HepG2 (cell line): ENCODE results near the gene RGS5. TPM values are rescaled to one million over a fixed set of nuclear protein-coding genes. Genes with fewer than 3 reads are reported as not detected.

Source experiments
- ATAC-seq: fragments of 200-7000 bp; cut with Tn5 transposase; 3 replicates; pipeline ENCODE4 v1.9.1; 2020; ENCODE audit warnings: mild to moderate bottlenecking, moderate library complexity
- BruUV-seq: library from RNA; stranded (reverse); fragments of 400-500 nt; replicated peaks from 2 replicates; lab custom pipeline; 2021; lab: Mats Ljungman, UMichigan
- CTCF ChIA-PET: fragments of 300-600 bp; formaldehyde crosslinking; extraction: SDS; loops from one replicate; lab custom pipeline; 2021; ENCODE audit warnings: low total read pairs, inconsistent platforms, low intra/inter-chr PET ratio; lab: Yijun Ruan, JAX
- POLR2A ChIA-PET: fragments of 350-600 bp; sonication (Branson Sonifier 250); formaldehyde crosslinking; loops from one replicate; lab custom pipeline; 2020; ENCODE audit warnings: antibody characterized with exemption, inconsistent platforms; lab: Yijun Ruan, JAX
- DNase-seq: peaks from one replicate; pipeline ENCODE4 v3.0.0-alpha.2; 2015; ENCODE audit warnings: low spot score
- FAIRE-seq: peaks from 3 replicates; lab custom pipeline; 2011; peaks lifted over from hg19 to GRCh38; lab: Jason Lieb, UNC
- H2AFZ ChIP-seq: one replicate; pipeline ENCODE4 v1.6.1; 2011; ENCODE audit warnings: low read length, inconsistent platforms
- H3K27ac ChIP-seq: fragments of 300-600 bp; 3 replicates; pipeline ENCODE4 v1.8.0; 2011; ENCODE audit warnings: mixed run types, mild to moderate bottlenecking, mixed read lengths, low read length, inconsistent platforms; ENCODE audit not compliant: insufficient read depth; ENCODE audit errors: extremely low read length
- H3K27me3 ChIP-seq, 2 experiments: fragments of 200-600 bp in 1 of 2; 2 replicates in 1 of 2; 3 replicates in 1 of 2; pipeline versions ENCODE4 v1.6.0 to v1.8.0; 2011; ENCODE audit warnings: low read length in 2 of 2, mild to moderate bottlenecking in 2 of 2, moderate library complexity in 2 of 2, inconsistent platforms in 1 of 2; ENCODE audit not compliant: insufficient read depth in 2 of 2, control insufficient read depth in 1 of 2
- H3K36me3 ChIP-seq, 2 experiments: fragments of 200-600 bp in 1 of 2; replicated peaks in 1 of 2; 2 replicates in 1 of 2; 3 replicates in 1 of 2; pipeline versions ENCODE4 v1.5.1 to v1.8.0; 2011; ENCODE audit warnings: low read length in 2 of 2, inconsistent platforms in 1 of 2; ENCODE audit not compliant: insufficient read depth in 2 of 2, control insufficient read depth in 1 of 2
- H3K4me1 ChIP-seq: 2 replicates; pipeline ENCODE4 v1.5.1; 2012; ENCODE audit warnings: low read length, inconsistent platforms; ENCODE audit not compliant: insufficient read depth
- H3K4me2 ChIP-seq: 2 replicates; pipeline ENCODE4 v1.6.0; 2011; ENCODE audit warnings: low read depth, low read length, inconsistent platforms
- H3K4me3 ChIP-seq, 3 experiments: fragments of 200-600 bp in 1 of 3; sonication (generic), shearing (Covaris generic) in 1 of 3; replicated peaks in 1 of 3; 2 replicates each; pipeline ENCODE4 v1.5.1; 2011 to 2016; ENCODE audit warnings: low read length in 3 of 3, inconsistent platforms in 2 of 3, low read depth in 2 of 3, mild to moderate bottlenecking in 2 of 3, control low read depth in 1 of 3, mixed read lengths in 1 of 3; ENCODE audit not compliant: insufficient read depth in 1 of 3
- H3K79me2 ChIP-seq: one replicate; pipeline ENCODE4 v1.6.1; 2011; ENCODE audit warnings: low read length, inconsistent platforms; ENCODE audit not compliant: insufficient read depth
- H3K9ac ChIP-seq: 2 replicates; pipeline ENCODE4 v1.6.0; 2011; ENCODE audit warnings: mild to moderate bottlenecking, low read depth, low read length, inconsistent platforms; ENCODE audit not compliant: insufficient read depth
- H3K9me3 ChIP-seq: 2 replicates; pipeline ENCODE4 v1.5.1; 2012; ENCODE audit warnings: mild to moderate bottlenecking, low read length
- H4K20me1 ChIP-seq: 2 replicates; pipeline ENCODE4 v1.6.0; 2011; ENCODE audit warnings: inconsistent platforms, mild to moderate bottlenecking, low read length, moderate library complexity; ENCODE audit not compliant: insufficient read depth
- DBP ChIP-seq: sonication (generic); formaldehyde crosslinking; IDR thresholded peaks from 2 replicates; pipeline ENCODE4 v1.4.0; 2020; ENCODE audit warnings: missing genetic modification reagents; ENCODE audit errors: not compliant biosample characterization
- FOXA1 ChIP-seq, 2 experiments: fragments of 450-650 bp in 1 of 2; sonication (generic) in 1 of 2; formaldehyde crosslinking in 1 of 2; IDR thresholded peaks; 2 replicates each; pipeline versions ENCODE4 v1.4.0 to v1.6.1; 2016 to 2020; ENCODE audit warnings: missing genetic modification reagents in 1 of 2
- FOXO4 ChIP-seq: sonication (generic); formaldehyde crosslinking; conservative IDR thresholded peaks from 2 replicates; pipeline ENCODE4 v1.8.1; 2023; ENCODE audit warnings: missing genetic modification reagents
- GABPB1 ChIP-seq: IDR thresholded peaks from 2 replicates; pipeline ENCODE4 v1.6.1; 2016; ENCODE audit warnings: mild to moderate bottlenecking, missing genetic modification reagents, moderate library complexity, missing compliant biosample characterization
- GPN1 ChIP-seq: sonication (generic); formaldehyde crosslinking; IDR thresholded peaks from 2 replicates; pipeline ENCODE4 v1.5.1; 2020; ENCODE audit warnings: missing genetic modification reagents, borderline replicate concordance
- KAT7 ChIP-seq: IDR thresholded peaks from 2 replicates; pipeline ENCODE4 v1.6.1; 2018; ENCODE audit warnings: borderline replicate concordance, missing compliant biosample characterization
- PHF21A ChIP-seq: sonication (generic); formaldehyde crosslinking; IDR thresholded peaks from 2 replicates; pipeline ENCODE4 v1.5.0; 2020; ENCODE audit warnings: mild to moderate bottlenecking, missing genetic modification reagents
- TBX2 ChIP-seq: sonication (generic); formaldehyde crosslinking; IDR thresholded peaks from 2 replicates; pipeline ENCODE4 v1.5.0; 2020; ENCODE audit warnings: missing genetic modification reagents, mild to moderate bottlenecking, borderline replicate concordance
- ZBTB33 ChIP-seq: sonication (generic); formaldehyde crosslinking; IDR thresholded peaks from 2 replicates; pipeline ENCODE4 v1.4.0; 2020; ENCODE audit warnings: missing genetic modification reagents
- ZNF253 ChIP-seq: sonication (generic); formaldehyde crosslinking; IDR thresholded peaks from 2 replicates; pipeline ENCODE4 v1.8.0; 2022; ENCODE audit warnings: mild to moderate bottlenecking, missing genetic modification reagents, borderline replicate concordance
- ZNF841 ChIP-seq: sonication (generic); formaldehyde crosslinking; IDR thresholded peaks from 2 replicates; pipeline ENCODE4 v1.8.1; 2023; ENCODE audit warnings: missing genetic modification reagents, borderline replicate concordance
- in situ Hi-C: cut with HindIII; loops from 2 replicates; pipeline ENCODE4 v1.10.0; 2017; ENCODE audit warnings: low pct_unique_long_range_greater_than_20kb; ENCODE audit not compliant: extremely low pct_ligation_motif_present
- intact Hi-C: fragments of 100-400 bp; cut with micrococcal nuclease; formaldehyde crosslinking; loops from one replicate; pipeline ENCODE4 v1.10.0; 2022; ENCODE audit not compliant: unreplicated experiment
- polyA plus RNA-seq, 8 experiments: library from polyadenylated mRNA; depleted of rRNA in 3 of 8; stranded (reverse) in 7 of 8; unstranded in 1 of 8; fragments of >200 nt; fragmentation: Illumina TruSeq in 4 of 8; extraction: Trizol in 4 of 8; gene quantifications; 2 replicates each; pipeline versions ENCODE4 v1.2.1 to v1.2.3, GENCODE V29; 2011 to 2016; ENCODE audit warnings: low read depth in 4 of 8, missing spikeins in 1 of 8, mixed read lengths in 1 of 8; ENCODE audit not compliant: insufficient read depth in 1 of 8
- total RNA-seq, 5 experiments: library from RNA; depleted of rRNA; stranded (reverse); fragments of >200 nt; fragmentation: Illumina TruSeq; extraction: Trizol; gene quantifications; 2 replicates each; pipeline ENCODE4 v1.2.3, GENCODE V29; 2016; ENCODE audit warnings: low read depth in 1 of 5
- TF ChIP-seq, protein P1 (sequence below): sonication (generic); formaldehyde crosslinking; IDR thresholded peaks from 2 replicates; pipeline ENCODE4 v1.5.1; 2020; ENCODE audit warnings: missing genetic modification reagents, mild to moderate bottlenecking, borderline replicate concordance
- TF ChIP-seq, protein P2 (sequence below): sonication (generic); formaldehyde crosslinking; IDR thresholded peaks from 2 replicates; pipeline ENCODE4 v1.5.1; 2020; ENCODE audit warnings: mild to moderate bottlenecking, missing genetic modification reagents

The RGS5 gene
- total and polyA plus RNA-seq, 2 of the 13 experiments (the other 11 are each of a cell fraction or from before 2014, with no cell fraction given): 1.9 to 2.3 TPM

GRCh38 chr1:163205513-163205912 is 2.8 kb upstream of the RGS5 start:
- CTCF ChIA-PET: no interaction called here
- intact Hi-C loops (no loop called here), in situ Hi-C loops (no loop called here)
- Histone ChIP-seq H2AFZ (no peak overlapping the region), H3K4me3 (no peak overlapping the region), H3K9ac (no peak overlapping the region), H3K4me2 (no peak overlapping the region), H3K36me3 (no peaks in the 10 kb centered on the region), H3K79me2 (no peaks in the 10 kb centered on the region), H3K27ac (no peak overlapping the region), H3K4me1 (no peaks in the 10 kb centered on the region), H4K20me1 (no peaks in the 10 kb centered on the region), H3K27me3 (no peaks in the 10 kb centered on the region), H3K9me3 (no peaks in the 10 kb centered on the region)
- POLR2A ChIA-PET: no interaction called here
- BruUV-seq: no TSS peak
- no peak for DNase-seq
- no peak for ATAC-seq
- no peak for FAIRE-seq
- TF ChIP-seq ZBTB33 (CRISPR knock-in tag) (no peak), DBP (CRISPR knock-in tag) (no peak), KAT7 (CRISPR knock-in tag) (no peak), FOXO4 (no peak), TBX2 (no peak), ZNF841 (CRISPR knock-in tag) (no peak), GABPB1 (CRISPR knock-in tag) (no peak), ZNF253 (CRISPR knock-in tag) (no peak), PHF21A (no peak), FOXA1 (IDR thresholded peaks at IDR 0.05) (no peak), FOXA1 (CRISPR knock-in tag; IDR thresholded peaks at IDR 0.05) (no peak), GPN1 (no peak)
- TF ChIP-seq, protein P1, sequence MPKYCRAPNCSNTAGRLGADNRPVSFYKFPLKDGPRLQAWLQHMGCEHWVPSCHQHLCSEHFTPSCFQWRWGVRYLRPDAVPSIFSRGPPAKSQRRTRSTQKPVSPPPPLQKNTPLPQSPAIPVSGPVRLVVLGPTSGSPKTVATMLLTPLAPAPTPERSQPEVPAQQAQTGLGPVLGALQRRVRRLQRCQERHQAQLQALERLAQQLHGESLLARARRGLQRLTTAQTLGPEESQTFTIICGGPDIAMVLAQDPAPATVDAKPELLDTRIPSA: no peak
- TF ChIP-seq, protein P2, sequence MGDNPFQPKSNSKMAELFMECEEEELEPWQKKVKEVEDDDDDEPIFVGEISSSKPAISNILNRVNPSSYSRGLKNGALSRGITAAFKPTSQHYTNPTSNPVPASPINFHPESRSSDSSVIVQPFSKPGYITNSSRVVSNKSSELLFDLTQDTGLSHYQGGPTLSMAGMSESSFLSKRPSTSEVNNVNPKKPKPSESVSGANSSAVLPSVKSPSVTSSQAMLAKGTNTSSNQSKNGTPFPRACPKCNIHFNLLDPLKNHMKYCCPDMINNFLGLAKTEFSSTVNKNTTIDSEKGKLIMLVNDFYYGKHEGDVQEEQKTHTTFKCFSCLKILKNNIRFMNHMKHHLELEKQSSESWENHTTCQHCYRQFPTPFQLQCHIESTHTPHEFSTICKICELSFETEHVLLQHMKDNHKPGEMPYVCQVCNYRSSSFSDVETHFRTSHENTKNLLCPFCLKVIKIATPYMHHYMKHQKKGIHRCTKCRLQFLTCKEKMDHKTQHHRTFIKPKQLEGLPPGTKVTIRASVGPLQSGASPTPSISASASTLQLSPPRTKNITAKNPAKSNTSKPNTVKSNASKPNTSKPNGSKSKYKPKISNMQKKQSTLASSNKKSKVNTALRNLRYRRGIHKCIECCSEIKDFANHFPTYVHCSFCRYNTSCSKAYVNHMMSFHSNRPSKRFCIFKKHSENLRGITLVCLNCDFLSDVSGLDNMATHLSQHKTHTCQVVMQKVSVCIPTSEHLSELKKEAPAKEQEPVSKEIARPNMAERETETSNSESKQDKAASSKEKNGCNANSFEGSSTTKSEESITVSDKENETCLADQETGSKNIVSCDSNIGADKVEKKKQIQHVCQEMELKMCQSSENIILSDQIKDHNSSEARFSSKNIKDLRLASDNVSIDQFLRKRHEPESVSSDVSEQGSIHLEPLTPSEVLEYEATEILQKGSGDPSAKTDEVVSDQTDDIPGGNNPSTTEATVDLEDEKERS: no peak
